Ovary (tissue), 9 donors: Measurements from ENCODE around the gene GRIN2A. TPM values are rescaled to one million over a fixed set of nuclear protein-coding genes. Genes with fewer than 3 reads are reported as not detected.

Source experiments
- DNase-seq, 5 donors: peaks; one replicate each; pipeline ENCODE4 v3.0.0-alpha.2; 2019 to 2020
- H3K27ac ChIP-seq, 2 donors: fragments of 200-600 bp; one replicate each; pipeline versions ENCODE4 v1.5.1 to v1.8.0; 2019 to 2022
- H3K27me3 ChIP-seq: fragments of 200-600 bp; one replicate; pipeline ENCODE4 v1.8.0; 2022
- H3K36me3 ChIP-seq: fragments of 200-600 bp; sonication (generic); one replicate; pipeline ENCODE4 v1.5.1; 2019
- H3K4me1 ChIP-seq: one replicate; pipeline ENCODE4 v1.8.1; 2013; ENCODE audit warnings: mild to moderate bottlenecking, moderate library complexity; ENCODE audit not compliant: insufficient read depth
- H3K4me3 ChIP-seq: fragments of 200-600 bp; sonication (generic); one replicate; pipeline ENCODE4 v1.5.1; 2017
- H3K9me3 ChIP-seq, 2 donors: fragments of 200-600 bp in 1 of 2; sonication (generic) in 1 of 2; one replicate each; pipeline versions ENCODE4 v1.5.1 to v1.8.1; 2013 to 2019; ENCODE audit warnings: mild to moderate bottlenecking in 1 of 2, moderate library complexity in 1 of 2
- CTCF ChIP-seq, 3 donors: fragments of 450-650 bp in 2 of 3; fragments of 200-600 bp in 1 of 3; IDR thresholded peaks; one replicate each; pipeline versions ENCODE4 v1.5.1 to v1.8.0; 2016 to 2022; ENCODE audit warnings: antibody characterized with exemption in 3 of 3, mild to moderate bottlenecking in 1 of 3
- EP300 ChIP-seq: sonication (generic); formaldehyde crosslinking; IDR thresholded peaks from one replicate; pipeline ENCODE4 v1.6.1; 2017; ENCODE audit warnings: antibody characterized with exemption
- POLR2A ChIP-seq: fragments of 450-650 bp; IDR thresholded peaks from one replicate; pipeline ENCODE4 v1.6.1; 2017; ENCODE audit warnings: antibody characterized with exemption, mild to moderate bottlenecking, moderate library complexity
- WGBS, 3 donors: extraction: QIAGEN DNeasy Blood & Tissue Kit in 1 of 3; methylation state at CpG; one replicate each; pipeline versions ENCODE4 v1.1.5 to v1.1.7; 2013 to 2017; 5-methylcytosine and 5-hydroxymethylcytosine counted together
- intact Hi-C, 4 donors: fragments of 100-400 bp; cut with DNase I; formaldehyde crosslinking; loops; one replicate each; pipeline versions ENCODE4 v1.11.0 to v1.15.1; 2022 to 2023
- polyA plus RNA-seq, 2 donors: library from polyadenylated mRNA; stranded (reverse); fragments of 200-250 nt in 1 of 2; fragments of 350-450 nt in 1 of 2; fragmentation: Illumina TruSeq in 1 of 2; extraction: RNeasy Lipid Tissue Mini Kit (QIAGEN cat#74804) in 1 of 2; gene quantifications; one replicate each; pipeline ENCODE4 v1.2.3, GENCODE V29; 2013 to 2014
- total RNA-seq, 7 donors: library from RNA; depleted of rRNA in 2 of 7; stranded (reverse); fragments of >200 nt in 2 of 7; fragmentation: NEBNext Ultra II Directional in 3 of 7; extraction: Animal tissue kit (Norgen Biotek cat#: 25700) in 3 of 7; gene quantifications; one replicate each; pipeline versions ENCODE4 v1.1.0 to v1.2.4, GENCODE V29; 2016 to 2023
- donor health status: DM: no; HTN: no; CAD: no; lungs with moderate emphysema.
- donor health status: DM: no; HTN: no; CAD: no.
- donor health status: Bipolar disorder and iron deficiency.
- donor health status: DM: yes; HTN: yes; CAD: no.
- donor health status: DM: no; HTN: no; CAD: no.
- donor health status: DM: yes; HTN: yes; CAD: no.

Gene GRIN2A
- total and polyA plus RNA-seq, 9 donors, result 0.08 to 5.4 (median 0.57) TPM; not detected in 1

- no peaks in the 10 kb centered on the region for H3K9me3 ChIP-seq
- intact Hi-C loops, result no loop called here
- H3K36me3 ChIP-seq, result no peaks in the 10 kb centered on the region
- no peak overlapping the region for H3K27ac ChIP-seq
- no peaks in the 10 kb centered on the region for H3K27me3 ChIP-seq
- no peak for DNase-seq
- TF ChIP-seq EP300 (no peak), CTCF (IDR thresholded peaks at IDR 0.05) (no peak), POLR2A (no peak)
- 25 to 32% (median 27%) methylated on average over 4 of the region's 4 CpGs for WGBS, 3 donors
- no peaks in the 10 kb centered on the region for H3K4me1 ChIP-seq
- no peak overlapping the region for H3K4me3 ChIP-seq
Observed at GRCh38 chr16:9817586-9817985, 364.6 kb downstream of the GRIN2A start.

GRCh38 chr16:9816644-9817043 lies 365.6 kb downstream of the GRIN2A start:
- TF ChIP-seq EP300, result no peak
- TF ChIP-seq POLR2A, result no peak
- no peak for TF ChIP-seq CTCF (IDR thresholded peaks at IDR 0.05)
- no peak for DNase-seq
- intact Hi-C loops, result no loop called here

GRCh38 chr16:9813665-9814064 lies 368.6 kb downstream of the GRIN2A start:
- H3K27me3 ChIP-seq, result no peaks in the 10 kb centered on the region
- H3K4me1 ChIP-seq, result no peaks in the 10 kb centered on the region
- H3K36me3 ChIP-seq, result no peaks in the 10 kb centered on the region
- TF ChIP-seq EP300 (no peak), POLR2A (no peak), CTCF (IDR thresholded peaks at IDR 0.05) (no peak)
- DNase-seq, result no peak
- H3K4me3 ChIP-seq, result no peak overlapping the region
- no peak overlapping the region for H3K27ac ChIP-seq
- no peaks in the 10 kb centered on the region for H3K9me3 ChIP-seq
- intact Hi-C loops, result no loop called here
- 14 to 49% (median 35%) methylated on average over 4 of the region's 4 CpGs for WGBS, 3 donors

More at GRCh38 chr16:9816644-9817043, 365.6 kb downstream of the GRIN2A start:
- H3K4me1 ChIP-seq, result no peaks in the 10 kb centered on the region
- H3K27me3 ChIP-seq, result no peaks in the 10 kb centered on the region
- 91 to 92% (median 91%) methylated on average over 2 of the region's 2 CpGs for WGBS, 3 donors
- H3K36me3 ChIP-seq, result no peaks in the 10 kb centered on the region
- no peaks in the 10 kb centered on the region for H3K9me3 ChIP-seq
- no peak overlapping the region for H3K27ac ChIP-seq
- no peak overlapping the region for H3K4me3 ChIP-seq

GRCh38 chr16:9808210-9808609 lies 374.0 kb downstream of the GRIN2A start:
- no peaks in the 10 kb centered on the region for H3K9me3 ChIP-seq
- DNase-seq, result no peak
- no peaks in the 10 kb centered on the region for H3K4me1 ChIP-seq
- H3K27me3 ChIP-seq, result no peaks in the 10 kb centered on the region
- TF ChIP-seq POLR2A (no peak), CTCF (IDR thresholded peaks at IDR 0.05) (no peak), EP300 (no peak)
- no peak overlapping the region for H3K4me3 ChIP-seq
- 93% methylated on average over 5 of the region's 5 CpGs for WGBS, 3 donors
- intact Hi-C loops, result no loop called here
- H3K27ac ChIP-seq, result no peak overlapping the region
- H3K36me3 ChIP-seq, result no peaks in the 10 kb centered on the region
